Measurements from ENCODE around the gene PLXNA4.

The PLXNA4 gene

GRCh38 chr7:132614428-132615318 is 38.4 kb upstream of the PLXNA4 start (continued):
- no peak for TF ChIP-seq TSHZ1 (tag by site-specific recombination; IDR thresholded peaks at IDR 0.05; ENCODE audit: borderline replicate concordance)
- no peak for TF ChIP-seq ZNF677 (tag by site-specific recombination; IDR thresholded peaks at IDR 0.05)

DNA sequence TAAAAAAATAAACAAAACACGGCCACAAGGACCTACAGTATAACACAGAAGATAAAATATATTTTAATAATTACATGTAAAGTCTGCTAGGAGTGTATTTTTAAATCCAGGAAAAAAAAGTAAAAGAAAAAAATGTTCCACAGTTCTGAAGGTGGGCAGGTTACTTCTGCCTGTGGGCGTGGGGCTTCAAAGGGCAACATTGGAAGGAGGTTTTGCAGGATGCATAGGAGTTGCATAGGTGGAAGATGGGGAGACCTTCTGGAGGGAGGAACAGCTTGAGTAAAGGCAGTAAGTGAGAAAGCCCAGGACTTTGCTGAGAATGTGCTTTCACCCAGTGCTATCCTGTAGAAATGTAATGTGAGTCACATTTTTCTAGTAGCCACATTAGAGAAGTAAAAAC is 37.5 kb upstream of the PLXNA4 start:
- no peak overlapping the region for H3K27ac ChIP-seq (ENCODE audit: extremely low read depth, low read depth, low read length)
- H3K9me3 ChIP-seq (ENCODE audit: control insufficient read depth, insufficient read depth, low read depth, low read length): no peaks in the 10 kb centered on the region
- H3K36me3 ChIP-seq (ENCODE audit: control insufficient read depth in 2 of 2, insufficient read depth in 1 of 2, low read length in 2 of 2): no peaks in the 10 kb centered on the region
- TF ChIP-seq EGR2 (tag by site-specific recombination; IDR thresholded peaks at IDR 0.05; ENCODE audit: low read depth) (0 out of 2 replicates have a peak, but pooled peaks have one; percentile 11), ZFP3 (tag by site-specific recombination; IDR thresholded peaks at IDR 0.05; ENCODE audit: low read depth) (peak; percentile 74), HOXC10 (CRISPR knock-in tag; IDR thresholded peaks at IDR 0.05) (no peak), YY2 (tag by site-specific recombination; IDR thresholded peaks at IDR 0.05) (no peak), ZNF394 (tag by site-specific recombination; IDR thresholded peaks at IDR 0.05; ENCODE audit: borderline replicate concordance) (no peak), ZNF560 (tag by site-specific recombination; IDR thresholded peaks at IDR 0.05; ENCODE audit: borderline replicate concordance) (no peak)
- TF ChIP-seq, protein P1, sequence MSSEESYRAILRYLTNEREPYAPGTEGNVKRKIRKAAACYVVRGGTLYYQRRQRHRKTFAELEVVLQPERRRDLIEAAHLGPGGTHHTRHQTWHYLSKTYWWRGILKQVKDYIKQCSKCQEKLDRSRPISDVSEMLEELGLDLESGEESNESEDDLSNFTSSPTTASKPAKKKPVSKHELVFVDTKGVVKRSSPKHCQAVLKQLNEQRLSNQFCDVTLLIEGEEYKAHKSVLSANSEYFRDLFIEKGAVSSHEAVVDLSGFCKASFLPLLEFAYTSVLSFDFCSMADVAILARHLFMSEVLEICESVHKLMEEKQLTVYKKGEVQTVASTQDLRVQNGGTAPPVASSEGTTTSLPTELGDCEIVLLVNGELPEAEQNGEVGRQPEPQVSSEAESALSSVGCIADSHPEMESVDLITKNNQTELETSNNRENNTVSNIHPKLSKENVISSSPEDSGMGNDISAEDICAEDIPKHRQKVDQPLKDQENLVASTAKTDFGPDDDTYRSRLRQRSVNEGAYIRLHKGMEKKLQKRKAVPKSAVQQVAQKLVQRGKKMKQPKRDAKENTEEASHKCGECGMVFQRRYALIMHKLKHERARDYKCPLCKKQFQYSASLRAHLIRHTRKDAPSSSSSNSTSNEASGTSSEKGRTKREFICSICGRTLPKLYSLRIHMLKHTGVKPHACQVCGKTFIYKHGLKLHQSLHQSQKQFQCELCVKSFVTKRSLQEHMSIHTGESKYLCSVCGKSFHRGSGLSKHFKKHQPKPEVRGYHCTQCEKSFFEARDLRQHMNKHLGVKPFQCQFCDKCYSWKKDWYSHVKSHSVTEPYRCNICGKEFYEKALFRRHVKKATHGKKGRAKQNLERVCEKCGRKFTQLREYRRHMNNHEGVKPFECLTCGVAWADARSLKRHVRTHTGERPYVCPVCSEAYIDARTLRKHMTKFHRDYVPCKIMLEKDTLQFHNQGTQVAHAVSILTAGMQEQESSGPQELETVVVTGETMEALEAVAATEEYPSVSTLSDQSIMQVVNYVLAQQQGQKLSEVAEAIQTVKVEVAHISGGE (tag by site-specific recombination; conservative IDR thresholded peaks at IDR 0.05; ENCODE audit: low read depth): no peak
- TF ChIP-seq, protein P2, sequence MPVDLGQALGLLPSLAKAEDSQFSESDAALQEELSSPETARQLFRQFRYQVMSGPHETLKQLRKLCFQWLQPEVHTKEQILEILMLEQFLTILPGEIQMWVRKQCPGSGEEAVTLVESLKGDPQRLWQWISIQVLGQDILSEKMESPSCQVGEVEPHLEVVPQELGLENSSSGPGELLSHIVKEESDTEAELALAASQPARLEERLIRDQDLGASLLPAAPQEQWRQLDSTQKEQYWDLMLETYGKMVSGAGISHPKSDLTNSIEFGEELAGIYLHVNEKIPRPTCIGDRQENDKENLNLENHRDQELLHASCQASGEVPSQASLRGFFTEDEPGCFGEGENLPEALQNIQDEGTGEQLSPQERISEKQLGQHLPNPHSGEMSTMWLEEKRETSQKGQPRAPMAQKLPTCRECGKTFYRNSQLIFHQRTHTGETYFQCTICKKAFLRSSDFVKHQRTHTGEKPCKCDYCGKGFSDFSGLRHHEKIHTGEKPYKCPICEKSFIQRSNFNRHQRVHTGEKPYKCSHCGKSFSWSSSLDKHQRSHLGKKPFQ (tag by site-specific recombination; IDR thresholded peaks at IDR 0.05): no peak
- no peak overlapping the region for H3K4me3 ChIP-seq (ENCODE audit: low read depth, low read length)
- ChIA-PET CTCF (interaction anchor here (1.0 kb wide), 1 partner anchor 31 kb away, joined by 3 read pairs; no protein-coding TSS in a partner anchor), POLR2A (no interaction called here)
- no peaks in the 10 kb centered on the region for H3K4me1 ChIP-seq (ENCODE audit: control insufficient read depth, insufficient read depth, low read length)

DNA sequence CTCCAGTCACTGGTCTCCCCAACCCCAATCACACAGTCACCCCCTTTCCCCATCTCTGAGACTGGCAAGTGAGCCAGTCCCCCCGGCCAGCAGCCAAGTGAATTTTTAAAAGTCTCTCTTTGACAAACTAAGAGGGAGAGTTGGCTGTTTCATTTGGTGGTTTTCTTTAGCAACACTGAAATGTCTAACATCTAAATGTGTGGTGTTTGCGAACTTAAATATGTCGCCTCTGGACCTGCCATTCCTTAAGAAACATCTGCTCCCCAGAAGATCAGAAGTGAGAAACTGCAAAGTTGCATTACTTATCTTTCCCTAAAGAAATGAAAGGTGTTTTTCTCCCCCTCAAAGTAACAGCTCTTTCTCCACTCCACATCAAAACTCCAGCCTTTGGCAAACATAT is 34.7 kb upstream of the PLXNA4 start:
- Histone ChIP-seq H3K4me1 (ENCODE audit: control insufficient read depth, insufficient read depth, low read length) (no peaks in the 10 kb centered on the region), H3K27ac (ENCODE audit: extremely low read depth, low read depth, low read length) (no peak overlapping the region), H3K9me3 (ENCODE audit: control insufficient read depth, insufficient read depth, low read depth, low read length) (no peaks in the 10 kb centered on the region), H3K36me3 (ENCODE audit: control insufficient read depth in 2 of 2, insufficient read depth in 1 of 2, low read length in 2 of 2) (no peaks in the 10 kb centered on the region), H3K4me3 (ENCODE audit: low read depth, low read length) (no peak overlapping the region)
- POLR2A ChIA-PET: no interaction called here
- CTCF ChIA-PET: no interaction called here
- TF ChIP-seq, protein P3, sequence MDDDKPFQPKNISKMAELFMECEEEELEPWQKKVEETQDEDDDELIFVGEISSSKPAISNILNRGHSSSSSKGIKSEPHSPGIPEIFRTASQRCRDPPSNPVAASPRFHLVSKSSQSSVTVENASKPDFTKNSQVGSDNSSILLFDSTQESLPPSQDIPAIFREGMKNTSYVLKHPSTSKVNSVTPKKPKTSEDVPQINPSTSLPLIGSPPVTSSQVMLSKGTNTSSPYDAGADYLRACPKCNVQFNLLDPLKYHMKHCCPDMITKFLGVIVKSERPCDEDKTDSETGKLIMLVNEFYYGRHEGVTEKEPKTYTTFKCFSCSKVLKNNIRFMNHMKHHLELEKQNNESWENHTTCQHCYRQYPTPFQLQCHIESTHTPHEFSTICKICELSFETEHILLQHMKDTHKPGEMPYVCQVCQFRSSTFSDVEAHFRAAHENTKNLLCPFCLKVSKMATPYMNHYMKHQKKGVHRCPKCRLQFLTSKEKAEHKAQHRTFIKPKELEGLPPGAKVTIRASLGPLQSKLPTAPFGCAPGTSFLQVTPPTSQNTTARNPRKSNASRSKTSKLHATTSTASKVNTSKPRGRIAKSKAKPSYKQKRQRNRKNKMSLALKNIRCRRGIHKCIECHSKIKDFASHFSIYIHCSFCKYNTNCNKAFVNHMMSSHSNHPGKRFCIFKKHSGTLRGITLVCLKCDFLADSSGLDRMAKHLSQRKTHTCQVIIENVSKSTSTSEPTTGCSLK (tag by site-specific recombination; IDR thresholded peaks at IDR 0.05): no peak
- TF ChIP-seq ZNF558 (tag by site-specific recombination; IDR thresholded peaks at IDR 0.05): no peak

Measured in HEK293 (cell line).